ENCODE results near the gene RPS6KA5. TPM values are rescaled to one million over a fixed set of nuclear protein-coding genes. Genes with fewer than 3 reads are reported as not detected.

Gene RPS6KA5
- total RNA-seq, 1 donor from 2014 or later, result 0.65 TPM

GRCh38 chr14:91048265-91048664, 12.2 kb downstream of the RPS6KA5 start:
- no peaks in the 10 kb centered on the region for H3K9me3 Mint-ChIP-seq (ENCODE audit: low read depth)
- no peak overlapping the region for H3K4me3 Mint-ChIP-seq (ENCODE audit: unreplicated experiment)
- H3K4me1 Mint-ChIP-seq (ENCODE audit: low read depth), result no peaks in the 10 kb centered on the region
- no peaks in the 10 kb centered on the region for H3K36me3 Mint-ChIP-seq (ENCODE audit: low read depth)
- DNase-seq (ENCODE audit: low spot score), result no peak
- H3K27me3 Mint-ChIP-seq (ENCODE audit: low read depth), result no peaks in the 10 kb centered on the region
- no peak overlapping the region for H3K27ac Mint-ChIP-seq (ENCODE audit: unreplicated experiment)
- TF ChIP-seq CTCF (IDR thresholded peaks at IDR 0.05), result no peak

- H3K4me1 Mint-ChIP-seq (ENCODE audit: low read depth), result no peaks in the 10 kb centered on the region
- no peaks in the 10 kb centered on the region for H3K36me3 Mint-ChIP-seq (ENCODE audit: low read depth)
- no peak overlapping the region for H3K4me3 Mint-ChIP-seq (ENCODE audit: unreplicated experiment)
- no peak for TF ChIP-seq CTCF (IDR thresholded peaks at IDR 0.05)
- no peaks in the 10 kb centered on the region for H3K27me3 Mint-ChIP-seq (ENCODE audit: low read depth)
- no peaks in the 10 kb centered on the region for H3K9me3 Mint-ChIP-seq (ENCODE audit: low read depth)
- no peak overlapping the region for H3K27ac Mint-ChIP-seq (ENCODE audit: unreplicated experiment)
- DNase-seq (ENCODE audit: low spot score), result no peak
Observed at GRCh38 chr14:91047174-91047753, 13.2 kb downstream of the RPS6KA5 start.

GRCh38 chr14:91046488-91047072, 13.9 kb downstream of the RPS6KA5 start:
- Mint-ChIP-seq H3K4me1 (ENCODE audit: low read depth) (no peaks in the 10 kb centered on the region), H3K4me3 (ENCODE audit: unreplicated experiment) (no peak overlapping the region), H3K9me3 (ENCODE audit: low read depth) (no peaks in the 10 kb centered on the region), H3K36me3 (ENCODE audit: low read depth) (no peaks in the 10 kb centered on the region), H3K27ac (ENCODE audit: unreplicated experiment) (no peak overlapping the region), H3K27me3 (ENCODE audit: low read depth) (no peaks in the 10 kb centered on the region)
- no peak for DNase-seq (ENCODE audit: low spot score)
- TF ChIP-seq CTCF (IDR thresholded peaks at IDR 0.05), result no peak

- no peaks in the 10 kb centered on the region for H3K9me3 Mint-ChIP-seq (ENCODE audit: low read depth)
- H3K36me3 Mint-ChIP-seq (ENCODE audit: low read depth), result no peaks in the 10 kb centered on the region
- no peaks in the 10 kb centered on the region for H3K4me1 Mint-ChIP-seq (ENCODE audit: low read depth)
- H3K27me3 Mint-ChIP-seq (ENCODE audit: low read depth), result no peaks in the 10 kb centered on the region
- DNase-seq (ENCODE audit: low spot score), result no peak
- TF ChIP-seq CTCF (IDR thresholded peaks at IDR 0.05), result no peak
- no peak overlapping the region for H3K27ac Mint-ChIP-seq (ENCODE audit: unreplicated experiment)
- no peak overlapping the region for H3K4me3 Mint-ChIP-seq (ENCODE audit: unreplicated experiment)
Observed at GRCh38 chr14:91041450-91041849, 19.0 kb downstream of the RPS6KA5 start.

- no peak overlapping the region for H3K4me3 Mint-ChIP-seq (ENCODE audit: unreplicated experiment)
- H3K36me3 Mint-ChIP-seq (ENCODE audit: low read depth), result no peaks in the 10 kb centered on the region
- no peak overlapping the region for H3K27ac Mint-ChIP-seq (ENCODE audit: unreplicated experiment)
- no peaks in the 10 kb centered on the region for H3K27me3 Mint-ChIP-seq (ENCODE audit: low read depth)
- H3K9me3 Mint-ChIP-seq (ENCODE audit: low read depth), result no peaks in the 10 kb centered on the region
- no peak for TF ChIP-seq CTCF (IDR thresholded peaks at IDR 0.05)
- no peak for DNase-seq (ENCODE audit: low spot score)
- no peaks in the 10 kb centered on the region for H3K4me1 Mint-ChIP-seq (ENCODE audit: low read depth)
Observed at GRCh38 chr14:91040545-91040944, 19.9 kb downstream of the RPS6KA5 start.

All from chondrocyte (in vitro differentiated cells).